Endothelial cell of umbilical vein (primary cell): Measurements from ENCODE around the gene CDC42BPG. TPM values are rescaled to one million over a fixed set of nuclear protein-coding genes. Genes with fewer than 3 reads are reported as not detected.

Source experiments
- BruUV-seq: library from RNA; stranded (reverse); fragments of 400-500 nt; replicated peaks from 2 replicates; lab custom pipeline; 2021; lab: Mats Ljungman, UMichigan
- CTCF ChIA-PET: fragments of 300-600, 350-600 bp; sonication (Branson Sonifier 250); formaldehyde crosslinking; loops from one replicate; lab custom pipeline; 2021; ENCODE audit warnings: antibody characterized with exemption, inconsistent platforms; lab: Charles Lee
- POLR2A ChIA-PET: fragments of 300-600, 350-600 bp; sonication (Branson Sonifier 250); formaldehyde crosslinking; loops from one replicate; lab custom pipeline; 2021; ENCODE audit warnings: antibody characterized with exemption, inconsistent platforms; lab: Charles Lee
- DNase-seq: peaks from one replicate; pipeline ENCODE4 v3.0.0-alpha.2; 2011; ENCODE audit warnings: low read depth, low spot score
- FAIRE-seq: peaks from 2 replicates; lab custom pipeline; 2011; peaks lifted over from hg19 to GRCh38; lab: Jason Lieb, UNC
- H2AFZ ChIP-seq: 2 replicates; pipeline ENCODE4 v1.6.0; 2012; ENCODE audit warnings: low read depth, low read length, control low read depth, inconsistent platforms
- H3K27ac ChIP-seq: 2 replicates; pipeline ENCODE4 v1.5.1; 2011; ENCODE audit warnings: low read depth, mild to moderate bottlenecking, control low read depth, low read length, moderate library complexity; ENCODE audit not compliant: insufficient read depth
- H3K27me3 ChIP-seq, 2 experiments: 2 replicates each; pipeline versions ENCODE4 v1.6.0 to v1.6.1; 2011; ENCODE audit warnings: low read length in 2 of 2, mixed read lengths in 1 of 2; ENCODE audit not compliant: control insufficient read depth in 2 of 2, insufficient read depth in 2 of 2
- H3K36me3 ChIP-seq, 2 experiments: 2 replicates in 1 of 2; 3 replicates in 1 of 2; pipeline ENCODE4 v1.5.1; 2011; ENCODE audit warnings: low read length in 2 of 2, mild to moderate bottlenecking in 1 of 2, moderate library complexity in 1 of 2; ENCODE audit not compliant: control insufficient read depth in 2 of 2, insufficient read depth in 2 of 2; ENCODE audit errors: extremely low read depth in 1 of 2
- H3K4me1 ChIP-seq: 3 replicates; pipeline ENCODE4 v1.5.1; 2011; ENCODE audit warnings: mild to moderate bottlenecking, low read length; ENCODE audit not compliant: control insufficient read depth, insufficient read depth; ENCODE audit errors: extremely low read depth
- H3K4me2 ChIP-seq: 2 replicates; pipeline ENCODE4 v1.6.1; 2011; ENCODE audit warnings: low read length, control low read depth, mixed read lengths; ENCODE audit not compliant: insufficient read depth
- H3K4me3 ChIP-seq, 3 experiments: fragments of 200-600 bp in 1 of 3; sonication (generic), shearing (Covaris generic) in 1 of 3; replicated peaks in 1 of 3; 2 replicates each; pipeline ENCODE4 v1.5.1; 2011 to 2016; ENCODE audit warnings: control low read depth in 3 of 3, low read length in 3 of 3, mild to moderate bottlenecking in 2 of 3, inconsistent platforms in 1 of 3, low read depth in 1 of 3, moderate library complexity in 1 of 3; ENCODE audit not compliant: insufficient read depth in 1 of 3
- H3K79me2 ChIP-seq: 2 replicates; pipeline ENCODE4 v1.6.0; 2012; ENCODE audit warnings: low read length, inconsistent platforms; ENCODE audit not compliant: control insufficient read depth, insufficient read depth
- H3K9ac ChIP-seq: replicated peaks from 2 replicates; pipeline ENCODE3; 2011; ENCODE audit warnings: low read length, control low read depth; ENCODE audit not compliant: insufficient read depth; ENCODE audit errors: extremely low read depth
- H3K9me1 ChIP-seq: replicated peaks from 3 replicates; pipeline ENCODE4 v1.6.0; 2011; ENCODE audit warnings: mild to moderate bottlenecking, low read length; ENCODE audit not compliant: control insufficient read depth, insufficient read depth; ENCODE audit errors: extremely low read depth
- H3K9me3 ChIP-seq: replicated peaks from 2 replicates; pipeline ENCODE4 v1.5.1; 2012; ENCODE audit warnings: low read length, inconsistent platforms; ENCODE audit not compliant: control insufficient read depth, insufficient read depth
- H4K20me1 ChIP-seq: replicated peaks from 2 replicates; pipeline ENCODE3; 2011; ENCODE audit warnings: mild to moderate bottlenecking, low read length; ENCODE audit not compliant: control insufficient read depth, insufficient read depth; ENCODE audit errors: extremely low read depth
- EZH2 ChIP-seq: IDR thresholded peaks from 2 replicates; pipeline ENCODE4 v1.6.1; 2012; ENCODE audit warnings: borderline replicate concordance, low read depth, mild to moderate bottlenecking, moderate library complexity, low read length, inconsistent platforms; ENCODE audit not compliant: severe bottlenecking
- FOS ChIP-seq: IDR thresholded peaks from 2 replicates; pipeline ENCODE4 v1.6.1; 2011; ENCODE audit warnings: mild to moderate bottlenecking, low read length, moderate library complexity, borderline replicate concordance; ENCODE audit not compliant: insufficient read depth
- GATA2 ChIP-seq: IDR thresholded peaks from 2 replicates; pipeline ENCODE4 v1.7.0; 2011; ENCODE audit warnings: low read depth, mild to moderate bottlenecking, moderate library complexity, mixed read lengths, low read length; ENCODE audit not compliant: insufficient read length, insufficient read depth
- JUN ChIP-seq: IDR thresholded peaks from 2 replicates; pipeline ENCODE4 v1.6.1; 2011; ENCODE audit warnings: borderline replicate concordance, low read depth; ENCODE audit not compliant: insufficient read length, insufficient read depth
- MYC ChIP-seq: IDR thresholded peaks from one replicate; pipeline ENCODE4 v1.6.1; 2011; ENCODE audit warnings: mild to moderate bottlenecking, low read depth, low read length
- POLR2A ChIP-seq: IDR thresholded peaks from 2 replicates; pipeline ENCODE4 v1.6.1; 2012; ENCODE audit warnings: low read depth, mild to moderate bottlenecking, control low read depth, low read length
- POLR2AphosphoS5 ChIP-seq: IDR thresholded peaks from 2 replicates; pipeline ENCODE4 v1.6.1; 2012; ENCODE audit warnings: low read depth, mild to moderate bottlenecking, control low read depth, low read length, moderate library complexity; ENCODE audit not compliant: insufficient read depth
- dilution Hi-C: fragments of 300-500 bp; cut with MboI; formaldehyde crosslinking; loops from one replicate; pipeline ENCODE4 v1.15.0; 2019; ENCODE audit warnings: low sequenced_read_pairs; ENCODE audit not compliant: extremely low pct_ligation_motif_present
- intact Hi-C: fragments of 100-400 bp; cut with micrococcal nuclease; formaldehyde crosslinking; loops from one replicate; pipeline ENCODE4 v1.10.0; 2022
- polyA plus RNA-seq, 4 experiments: library from polyadenylated mRNA; depleted of rRNA in 3 of 4; stranded (reverse) in 3 of 4; unstranded in 1 of 4; fragments of >200 nt; gene quantifications; 2 replicates each; pipeline versions ENCODE4 v1.2.1 to v1.2.3, GENCODE V29; 2011 to 2012; ENCODE audit warnings: missing spikeins in 1 of 4
- total RNA-seq: library from RNA; stranded (reverse); gene quantifications from 2 replicates; pipeline ENCODE4 v1.2.3, GENCODE V29; 2021
- TF ChIP-seq, protein P1 (sequence below), 2 donors: IDR thresholded peaks; 1 replicate in 1 of 2; 2 replicates in 1 of 2; pipeline ENCODE4 v1.5.1; 2011; ENCODE audit warnings: low read length in 2 of 2, mild to moderate bottlenecking in 2 of 2, moderate library complexity in 2 of 2, control low read depth in 1 of 2, inconsistent platforms in 1 of 2, low read depth in 1 of 2; ENCODE audit not compliant: insufficient read depth in 1 of 2; ENCODE audit errors: extremely low read depth in 1 of 2
- TF ChIP-seq, protein P2 (sequence below): IDR thresholded peaks from 2 replicates; pipeline ENCODE4 v1.6.1; 2011; ENCODE audit not compliant: insufficient read depth, insufficient read length

CDC42BPG gene
- total and polyA plus RNA-seq, 2 donors (not counting 3 experiments of a cell fraction or from before 2014, with no cell fraction given): 0.19 to 0.42 TPM

DNA sequence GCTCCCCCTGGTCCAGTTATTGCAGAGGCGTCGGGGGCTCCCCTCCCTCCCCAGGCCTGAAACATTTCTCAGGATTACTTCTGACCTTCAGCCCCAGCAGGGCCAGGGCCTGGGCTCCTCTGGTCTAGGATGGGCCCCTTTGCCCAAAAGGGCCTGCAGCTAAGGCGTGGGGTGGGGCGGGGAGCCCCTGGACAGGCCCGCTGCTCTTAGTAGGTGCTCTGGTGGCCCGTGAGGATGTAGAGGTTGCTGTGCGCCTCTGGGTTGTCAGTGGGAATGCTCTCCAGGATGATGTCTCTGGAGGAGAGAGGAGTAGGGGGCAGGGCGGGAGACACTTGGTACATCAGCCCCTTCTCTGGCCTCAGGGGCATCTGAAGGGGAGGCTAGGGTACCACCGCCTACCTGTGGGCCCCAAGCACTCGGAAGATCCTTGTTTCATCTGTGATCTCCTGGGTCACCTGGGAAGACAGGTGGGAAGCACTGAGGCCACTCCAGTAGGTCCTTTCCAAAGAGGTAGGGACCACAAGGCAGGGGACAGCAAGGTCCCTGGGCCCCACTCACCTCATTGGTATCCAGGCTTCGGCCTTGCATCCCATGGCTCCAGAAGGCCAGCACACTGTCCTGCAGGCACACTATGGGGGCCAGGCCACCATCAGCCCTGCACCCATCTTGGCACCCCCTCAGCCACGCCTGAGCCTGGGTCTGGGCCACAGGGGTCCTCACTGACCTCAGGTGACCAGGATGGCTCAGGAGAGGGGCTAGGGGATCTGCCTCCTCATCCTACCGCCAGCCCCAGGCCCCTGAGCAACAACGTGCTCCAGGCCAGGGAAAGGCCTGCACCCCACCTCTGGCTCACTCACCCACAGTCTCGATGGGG, 54.9 kb downstream of the CDC42BPG start:
- Histone ChIP-seq H3K4me3 (no peak overlapping the region), H3K4me2 (no peak overlapping the region), H3K79me2 (no peaks in the 10 kb centered on the region), H3K36me3 (peaks cover 3 to 14% of the 10 kb centered on the region in 2 experiments), H3K9me1 (no peaks in the 10 kb centered on the region), H3K27me3 (no peaks in the 10 kb centered on the region), H3K4me1 (no peaks in the 10 kb centered on the region), H3K27ac (no peak overlapping the region), H3K9ac (no peak overlapping the region), H2AFZ (no peak overlapping the region), H3K9me3 (no peaks in the 10 kb centered on the region), H4K20me1 (no peaks in the 10 kb centered on the region)
- dilution Hi-C loops: no loop called here
- FAIRE-seq: no peak
- intact Hi-C loops: no loop called here
- TF ChIP-seq, protein P1, sequence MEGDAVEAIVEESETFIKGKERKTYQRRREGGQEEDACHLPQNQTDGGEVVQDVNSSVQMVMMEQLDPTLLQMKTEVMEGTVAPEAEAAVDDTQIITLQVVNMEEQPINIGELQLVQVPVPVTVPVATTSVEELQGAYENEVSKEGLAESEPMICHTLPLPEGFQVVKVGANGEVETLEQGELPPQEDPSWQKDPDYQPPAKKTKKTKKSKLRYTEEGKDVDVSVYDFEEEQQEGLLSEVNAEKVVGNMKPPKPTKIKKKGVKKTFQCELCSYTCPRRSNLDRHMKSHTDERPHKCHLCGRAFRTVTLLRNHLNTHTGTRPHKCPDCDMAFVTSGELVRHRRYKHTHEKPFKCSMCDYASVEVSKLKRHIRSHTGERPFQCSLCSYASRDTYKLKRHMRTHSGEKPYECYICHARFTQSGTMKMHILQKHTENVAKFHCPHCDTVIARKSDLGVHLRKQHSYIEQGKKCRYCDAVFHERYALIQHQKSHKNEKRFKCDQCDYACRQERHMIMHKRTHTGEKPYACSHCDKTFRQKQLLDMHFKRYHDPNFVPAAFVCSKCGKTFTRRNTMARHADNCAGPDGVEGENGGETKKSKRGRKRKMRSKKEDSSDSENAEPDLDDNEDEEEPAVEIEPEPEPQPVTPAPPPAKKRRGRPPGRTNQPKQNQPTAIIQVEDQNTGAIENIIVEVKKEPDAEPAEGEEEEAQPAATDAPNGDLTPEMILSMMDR (IDR thresholded peaks at IDR 0.05; ENCODE audit: extremely low read depth in 1 of 2, insufficient read depth in 1 of 2, low read depth in 1 of 2, low read length in 2 of 2): no peak
- no peak for TF ChIP-seq GATA2
- TF ChIP-seq, protein P2, sequence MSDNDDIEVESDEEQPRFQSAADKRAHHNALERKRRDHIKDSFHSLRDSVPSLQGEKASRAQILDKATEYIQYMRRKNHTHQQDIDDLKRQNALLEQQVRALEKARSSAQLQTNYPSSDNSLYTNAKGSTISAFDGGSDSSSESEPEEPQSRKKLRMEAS: no peak
- TF ChIP-seq POLR2AphosphoS5: no peak
- no peak for TF ChIP-seq POLR2A
- TF ChIP-seq EZH2: no peak
- TF ChIP-seq JUN: no peak
- no peak for TF ChIP-seq FOS
- TF ChIP-seq MYC: no peak
- DNase-seq: no peak
- ChIA-PET CTCF (interaction anchor here (3.4 kb wide), 1 partner anchor 10 kb away, joined by 32 read pairs; no protein-coding TSS in a partner anchor), POLR2A (interaction anchor here (1.0 kb wide), 1 partner anchor 11 kb away, joined by 4 read pairs; the partner anchor contains the start of gene SF1)
- TSS peak; percentile 61 for BruUV-seq
